Stimulated activated CD8-positive, alpha-beta memory T cell treated with anti-CD3 and anti-CD28 coated beads, Interleukin-2, amount 100 ng/mL, for 48 hours (primary cell): ENCODE measurements around the gene POC1A.

ENCODE experiments used
- DNase-seq, 2 donors: peaks; one replicate each; pipeline ENCODE4 v3.0.0-alpha.2; 2020; ENCODE audit warnings: low read depth in 2 of 2

The POC1A gene

GRCh38 chr3:52150860-52151259, 3.4 kb downstream of the POC1A start:
- DNase-seq: no peak

- no peak for DNase-seq
Observed at GRCh38 chr3:52150357-52150756, 3.9 kb downstream of the POC1A start.

- no peak for DNase-seq
Observed at GRCh38 chr3:52149726-52150125, 4.5 kb downstream of the POC1A start.

- no peak for DNase-seq
Observed at GRCh38 chr3:52149021-52149420, 5.2 kb downstream of the POC1A start.

GRCh38 chr3:52147804-52148203, 6.4 kb downstream of the POC1A start:
- no peak for DNase-seq

GRCh38 chr3:52146811-52147210, 7.4 kb downstream of the POC1A start:
- no peak for DNase-seq

GRCh38 chr3:52146189-52146588, 8.0 kb downstream of the POC1A start:
- no peak for DNase-seq

- no peak for DNase-seq
Observed at GRCh38 chr3:52145736-52146110, 8.5 kb downstream of the POC1A start.

- no peak for DNase-seq
Observed at GRCh38 chr3:52144796-52145735, 9.2 kb downstream of the POC1A start.

GRCh38 chr3:52144034-52144795, 10.0 kb downstream of the POC1A start:
- peak; percentile 71 to 80 for DNase-seq

- DNase-seq: no peak
Observed at GRCh38 chr3:52143616-52144015, 10.6 kb downstream of the POC1A start.

- DNase-seq: no peak
Observed at GRCh38 chr3:52143156-52143555, 11.1 kb downstream of the POC1A start.

- DNase-seq: no peak
Observed at GRCh38 chr3:52141751-52142150, 12.5 kb downstream of the POC1A start.

GRCh38 chr3:52140769-52141168, 13.5 kb downstream of the POC1A start:
- DNase-seq: no peak

GRCh38 chr3:52140000-52140399, 14.2 kb downstream of the POC1A start:
- DNase-seq: no peak

GRCh38 chr3:52137311-52137710, 16.9 kb downstream of the POC1A start:
- no peak for DNase-seq

GRCh38 chr3:52136513-52136912, 17.7 kb downstream of the POC1A start:
- no peak for DNase-seq

- no peak for DNase-seq
Observed at GRCh38 chr3:52135332-52135731, 18.9 kb downstream of the POC1A start.

GRCh38 chr3:52134761-52135160, 19.5 kb downstream of the POC1A start:
- no peak for DNase-seq

GRCh38 chr3:52132930-52133329, 21.3 kb downstream of the POC1A start:
- DNase-seq: no peak

- no peak for DNase-seq
Observed at GRCh38 chr3:52132041-52132440, 22.2 kb downstream of the POC1A start.

GRCh38 chr3:52130966-52131622, 23.1 kb downstream of the POC1A start:
- DNase-seq: no peak
